HG02852 (cell line): ENCODE results near the gene RPTOR.

Experiments
- ATAC-seq: cut with Tn5 transposase; IDR thresholded peaks from one replicate; pipeline ENCODE4 v1.9.1; 2021; ENCODE audit warnings: mild to moderate bottlenecking, moderate library complexity; ENCODE audit not compliant: unreplicated experiment

RPTOR gene

GRCh38 chr17:80938556-80938955, 393.9 kb downstream of the RPTOR start:
- no peak for ATAC-seq

GRCh38 chr17:80939151-80940145, 394.8 kb downstream of the RPTOR start:
- no peak for ATAC-seq

GRCh38 chr17:80940171-80941123, 395.8 kb downstream of the RPTOR start:
- no peak for ATAC-seq

GRCh38 chr17:80941171-80941570, 396.5 kb downstream of the RPTOR start:
- ATAC-seq: no peak

- ATAC-seq: no peak
Measured at GRCh38 chr17:80941743-80942422, 397.2 kb downstream of the RPTOR start.

- no peak for ATAC-seq
Measured at GRCh38 chr17:80942423-80943345, 398.0 kb downstream of the RPTOR start.

GRCh38 chr17:80943346-80944145, 398.9 kb downstream of the RPTOR start:
- ATAC-seq: no peak

GRCh38 chr17:80944326-80944725, 399.7 kb downstream of the RPTOR start:
- ATAC-seq: no peak

GRCh38 chr17:80945736-80946135, 401.1 kb downstream of the RPTOR start:
- ATAC-seq: no peak

GRCh38 chr17:80946449-80946848, 401.8 kb downstream of the RPTOR start:
- ATAC-seq: no peak

- no peak for ATAC-seq
Measured at GRCh38 chr17:80947200-80947940, 402.7 kb downstream of the RPTOR start.

GRCh38 chr17:80948019-80948975, 403.7 kb downstream of the RPTOR start:
- no peak for ATAC-seq

GRCh38 chr17:80948976-80949450, 404.4 kb downstream of the RPTOR start:
- no peak for ATAC-seq

- ATAC-seq: no peak
Measured at GRCh38 chr17:80949451-80950421, 405.1 kb downstream of the RPTOR start.

GRCh38 chr17:80950466-80951120, 406.0 kb downstream of the RPTOR start:
- ATAC-seq: no peak
